Stimulated activated naive B cell treated with anti-CD40 and anti-IgM and Interleukin-4, amounts not matched to agents 10 μg/mL and 1 μg/mL and 100 μg/mL, for 72 hours (primary cell): Measurements from ENCODE around the gene SLCO1B1.
"Not testable (repeated sequence)": the region's sequence is repeated elsewhere in the genome, so short reads cannot be mapped to it uniquely, and the experiment has no call there.

ENCODE experiments used
- ATAC-seq, 2 donors: fragments of 150-1000 bp; cut with Tn5 transposase; replicated peaks; 2 replicates each; pipeline ENCODE4 v1.10.0; 2021; ENCODE audit warnings: moderate library complexity in 1 of 2
- DNase-seq: peaks from one replicate; pipeline ENCODE4 v3.0.0; 2021
- H3K27ac Mint-ChIP-seq: one replicate; pipeline ENCODE4 v1.8.0; 2022; ENCODE audit warnings: mild to moderate bottlenecking, mixed read lengths
- H3K27me3 Mint-ChIP-seq, 2 donors: one replicate each; pipeline ENCODE4 v1.8.0; 2022; ENCODE audit warnings: mixed read lengths in 2 of 2
- H3K36me3 Mint-ChIP-seq, 2 donors: one replicate each; pipeline ENCODE4 v1.8.0; 2022; ENCODE audit warnings: mixed read lengths in 2 of 2, mild to moderate bottlenecking in 1 of 2
- H3K4me1 Mint-ChIP-seq, 2 donors: one replicate each; pipeline ENCODE4 v1.8.0; 2022; ENCODE audit warnings: mixed read lengths in 2 of 2, mild to moderate bottlenecking in 1 of 2
- H3K4me3 Mint-ChIP-seq, 2 donors: one replicate each; pipeline ENCODE4 v1.8.0; 2022; ENCODE audit warnings: mild to moderate bottlenecking in 2 of 2, mixed read lengths in 2 of 2, moderate library complexity in 1 of 2
- H3K9me3 Mint-ChIP-seq, 2 donors: one replicate each; pipeline ENCODE4 v1.8.0; 2022; ENCODE audit warnings: mixed read lengths in 2 of 2, mild to moderate bottlenecking in 1 of 2

Gene SLCO1B1, protein sequence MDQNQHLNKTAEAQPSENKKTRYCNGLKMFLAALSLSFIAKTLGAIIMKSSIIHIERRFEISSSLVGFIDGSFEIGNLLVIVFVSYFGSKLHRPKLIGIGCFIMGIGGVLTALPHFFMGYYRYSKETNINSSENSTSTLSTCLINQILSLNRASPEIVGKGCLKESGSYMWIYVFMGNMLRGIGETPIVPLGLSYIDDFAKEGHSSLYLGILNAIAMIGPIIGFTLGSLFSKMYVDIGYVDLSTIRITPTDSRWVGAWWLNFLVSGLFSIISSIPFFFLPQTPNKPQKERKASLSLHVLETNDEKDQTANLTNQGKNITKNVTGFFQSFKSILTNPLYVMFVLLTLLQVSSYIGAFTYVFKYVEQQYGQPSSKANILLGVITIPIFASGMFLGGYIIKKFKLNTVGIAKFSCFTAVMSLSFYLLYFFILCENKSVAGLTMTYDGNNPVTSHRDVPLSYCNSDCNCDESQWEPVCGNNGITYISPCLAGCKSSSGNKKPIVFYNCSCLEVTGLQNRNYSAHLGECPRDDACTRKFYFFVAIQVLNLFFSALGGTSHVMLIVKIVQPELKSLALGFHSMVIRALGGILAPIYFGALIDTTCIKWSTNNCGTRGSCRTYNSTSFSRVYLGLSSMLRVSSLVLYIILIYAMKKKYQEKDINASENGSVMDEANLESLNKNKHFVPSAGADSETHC

DNA sequence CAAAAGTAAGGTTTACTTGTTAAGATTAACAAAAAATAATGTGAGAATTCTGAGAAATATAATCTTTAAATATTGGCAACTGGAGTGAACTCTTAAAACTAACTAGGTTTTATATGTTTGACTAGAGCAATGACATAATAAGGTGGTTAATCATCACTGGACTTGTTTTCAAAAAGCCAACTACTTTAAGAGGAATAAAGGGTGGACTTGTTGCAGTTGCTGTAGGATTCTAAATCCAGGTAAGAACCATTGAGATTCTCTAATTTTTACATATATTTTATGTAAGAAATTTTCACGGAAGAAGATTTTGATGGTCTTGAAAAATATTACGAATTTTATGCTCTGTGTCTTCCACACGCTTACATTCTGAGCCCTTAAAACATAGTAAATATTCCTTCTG lies at the start of gene SLCO1B1:
Gene SLCO1B1, plus strand, starts transcription at position 197 of the 400 bp plus-strand sequence. CDS start 10,381 bp downstream, outside the sequence.
- no peak within 1 kb of the TSS for H3K4me3 Mint-ChIP-seq
- DNase-seq = no peak
- H3K27ac Mint-ChIP-seq = no peak within 1 kb of the TSS
- no peaks in the 10 kb centered on the region for H3K27me3 Mint-ChIP-seq
- H3K9me3 Mint-ChIP-seq = peaks cover 0 to 5% of the 10 kb centered on the region in 2 donors
- no peaks in the 10 kb centered on the region for H3K36me3 Mint-ChIP-seq
- no peak for ATAC-seq
- H3K4me1 Mint-ChIP-seq = no peaks in the 10 kb centered on the region

DNA sequence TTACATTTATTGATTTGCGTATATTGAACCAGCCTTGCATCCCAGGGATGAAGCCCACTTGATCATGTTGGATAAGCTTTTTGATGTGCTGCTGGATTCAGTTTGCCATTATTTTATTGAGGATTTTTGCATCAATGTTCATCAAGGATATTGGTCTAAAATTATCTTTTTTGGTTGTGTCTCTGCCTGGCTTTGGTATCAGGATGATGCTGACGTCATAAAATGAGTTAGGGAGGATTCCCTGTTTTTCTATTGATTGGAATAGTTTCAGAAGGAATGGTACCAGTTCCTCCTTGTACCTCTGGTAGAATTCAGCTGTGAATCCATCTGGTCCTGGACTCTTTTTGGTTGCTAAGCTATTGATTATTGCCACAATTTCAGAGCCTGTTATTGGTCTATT lies 46.2 kb upstream of the SLCO1B1 start:
- ATAC-seq, H3K27me3 Mint-ChIP-seq, H3K4me1 Mint-ChIP-seq, H3K27ac Mint-ChIP-seq, H3K36me3 Mint-ChIP-seq, DNase-seq, H3K4me3 Mint-ChIP-seq: not testable (repeated sequence)
- peaks cover 4 to 14% of the 10 kb centered on the region in 2 donors for H3K9me3 Mint-ChIP-seq

DNA sequence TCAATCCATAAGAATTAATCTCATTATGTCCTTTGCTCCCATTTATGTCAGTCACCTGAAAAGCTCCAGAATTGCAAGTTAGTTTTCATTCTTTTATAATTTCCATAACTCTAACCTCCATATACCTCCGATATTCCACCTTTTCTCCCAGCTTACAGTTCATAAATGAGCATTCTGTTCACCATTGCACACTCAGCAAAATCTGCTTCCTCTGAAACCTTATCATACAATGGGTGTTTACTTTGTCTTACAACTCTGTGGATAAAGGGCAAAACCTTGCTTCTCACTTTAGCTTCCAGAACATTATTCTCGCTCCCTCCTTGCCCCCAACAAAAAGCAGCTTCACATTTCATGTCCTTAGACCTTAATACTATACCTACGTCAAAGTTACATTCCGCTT lies 19.3 kb upstream of the SLCO1B1 start:
- Mint-ChIP-seq H3K4me1 (no peaks in the 10 kb centered on the region), H3K36me3 (no peaks in the 10 kb centered on the region), H3K9me3 (peaks cover 0 to 5% of the 10 kb centered on the region in 2 donors), H3K27me3 (no peaks in the 10 kb centered on the region), H3K4me3 (no peak overlapping the region), H3K27ac (no peak overlapping the region)
- ATAC-seq = no peak
- DNase-seq = no peak

DNA sequence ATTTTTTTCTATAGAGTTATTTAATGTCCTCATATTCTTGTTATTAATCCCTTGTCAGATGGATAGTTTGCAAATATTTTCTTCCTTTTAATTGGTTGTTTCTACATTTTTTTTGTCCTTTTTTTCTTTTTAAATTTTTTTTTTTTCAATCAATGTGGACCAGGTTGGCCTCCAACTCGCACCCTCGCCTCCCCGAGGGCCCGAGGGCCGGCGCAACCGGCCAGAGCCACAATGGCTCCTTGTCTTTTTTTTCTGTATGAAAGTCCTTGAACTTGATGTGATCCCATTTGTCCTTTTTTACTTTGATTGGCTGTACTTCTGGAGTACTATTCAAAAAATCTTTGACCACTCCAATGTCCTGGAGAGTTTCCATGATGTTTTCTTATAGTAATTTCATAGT lies 17.7 kb upstream of the SLCO1B1 start:
- no peak for ATAC-seq
- Mint-ChIP-seq H3K27ac (no peak overlapping the region), H3K27me3 (no peaks in the 10 kb centered on the region), H3K9me3 (peaks cover 0 to 8% of the 10 kb centered on the region in 2 donors), H3K4me1 (no peaks in the 10 kb centered on the region), H3K36me3 (no peaks in the 10 kb centered on the region), H3K4me3 (no peak overlapping the region)
- no peak for DNase-seq

DNA sequence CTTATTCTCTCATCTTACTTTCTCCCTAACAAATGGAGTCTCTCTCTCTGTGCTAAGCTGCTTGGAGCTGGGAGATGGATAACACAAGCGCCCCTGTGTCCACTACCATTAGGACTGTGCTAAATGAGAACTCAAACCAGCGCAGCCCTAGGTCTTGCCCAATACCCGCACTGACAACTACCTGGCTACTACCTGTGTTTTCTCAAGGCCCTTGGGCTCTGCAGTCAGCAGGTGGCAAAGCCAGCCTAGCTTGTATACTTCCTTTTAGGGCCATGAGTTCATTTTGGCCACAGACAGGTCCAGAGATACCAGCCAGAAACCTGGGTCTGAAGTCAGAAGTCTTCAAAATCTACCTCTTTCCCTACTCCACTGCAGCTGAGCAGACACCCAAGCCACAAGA lies 13.0 kb upstream of the SLCO1B1 start:
- peaks cover 3 to 10% of the 10 kb centered on the region in 2 donors for H3K9me3 Mint-ChIP-seq
- H3K4me3 Mint-ChIP-seq = no peak overlapping the region
- DNase-seq (no peak), ATAC-seq (no peak)
- no peak overlapping the region for H3K27ac Mint-ChIP-seq
- no peaks in the 10 kb centered on the region for H3K4me1 Mint-ChIP-seq
- H3K27me3 Mint-ChIP-seq = no peaks in the 10 kb centered on the region
- no peaks in the 10 kb centered on the region for H3K36me3 Mint-ChIP-seq

DNA sequence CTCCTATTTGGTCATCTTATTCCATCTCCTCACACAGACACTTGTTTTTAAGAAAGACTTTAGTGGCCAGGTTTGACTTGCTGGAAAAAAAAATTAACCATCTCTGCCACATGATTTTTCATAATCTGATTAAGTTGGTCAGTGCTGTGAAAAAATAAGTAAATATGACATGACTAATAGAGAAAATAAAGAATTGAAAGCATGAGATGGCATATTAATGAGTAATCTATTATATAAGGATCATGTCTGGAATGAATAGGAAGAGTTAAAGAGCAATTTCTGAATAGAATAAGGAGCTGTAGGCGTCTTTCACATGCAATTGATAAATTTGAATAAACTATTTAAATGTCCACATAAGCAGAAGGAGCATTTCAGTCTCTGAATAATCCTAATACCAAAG lies 12.2 kb upstream of the SLCO1B1 start:
- peaks cover 3 to 10% of the 10 kb centered on the region in 2 donors for H3K9me3 Mint-ChIP-seq
- H3K4me1 Mint-ChIP-seq = no peaks in the 10 kb centered on the region
- H3K27ac Mint-ChIP-seq = no peak overlapping the region
- ATAC-seq (no peak), DNase-seq (no peak)
- H3K36me3 Mint-ChIP-seq = no peaks in the 10 kb centered on the region
- H3K27me3 Mint-ChIP-seq = no peaks in the 10 kb centered on the region
- no peak overlapping the region for H3K4me3 Mint-ChIP-seq

DNA sequence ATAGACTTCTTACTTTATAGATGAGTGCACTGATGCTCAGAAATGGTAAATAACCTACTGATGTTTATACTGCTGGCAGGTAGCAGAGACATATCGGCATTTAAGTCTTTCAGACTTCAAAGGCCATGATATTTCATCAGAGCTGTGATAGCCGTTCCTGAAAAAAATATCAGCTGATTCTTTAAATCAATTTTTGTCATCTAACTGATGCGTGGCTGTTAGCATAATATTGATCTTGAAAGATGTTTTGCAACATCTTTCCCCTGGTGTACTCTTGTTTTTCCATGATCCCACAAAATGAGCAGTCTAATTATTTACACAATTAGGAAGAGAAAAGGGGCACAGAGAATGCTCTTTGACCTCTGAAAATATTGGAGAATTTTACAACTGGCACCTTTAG lies 1.6 kb upstream of the SLCO1B1 start:
- ATAC-seq = no peak
- Mint-ChIP-seq H3K4me3 (no peak overlapping the region), H3K27ac (no peak overlapping the region), H3K27me3 (no peaks in the 10 kb centered on the region), H3K4me1 (no peaks in the 10 kb centered on the region), H3K9me3 (peaks cover 3 to 4% of the 10 kb centered on the region in 2 donors), H3K36me3 (no peaks in the 10 kb centered on the region)
- no peak for DNase-seq

DNA sequence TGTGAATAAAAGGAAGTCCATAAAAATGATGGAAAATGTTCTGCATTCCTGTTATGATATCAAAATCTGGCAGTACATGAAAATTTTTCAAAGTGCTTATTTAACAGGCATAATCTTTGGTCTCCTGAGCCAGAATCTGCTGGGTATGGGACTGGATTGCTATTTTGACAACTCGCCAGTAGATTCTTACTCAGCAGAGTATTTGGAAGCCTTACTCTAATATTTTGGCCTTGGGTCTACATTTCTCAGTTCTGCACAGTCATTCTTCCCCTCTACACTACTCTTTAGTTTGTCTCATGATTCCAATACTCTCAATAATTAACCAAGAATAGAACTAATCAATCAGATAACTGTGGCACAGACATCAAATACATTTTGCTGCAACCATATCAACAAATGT lies 1.1 kb upstream of the SLCO1B1 start:
- Mint-ChIP-seq H3K4me1 (no peaks in the 10 kb centered on the region), H3K36me3 (no peaks in the 10 kb centered on the region), H3K27me3 (no peaks in the 10 kb centered on the region), H3K27ac (no peak overlapping the region), H3K9me3 (peaks cover under 1 to 4% of the 10 kb centered on the region in 2 donors), H3K4me3 (no peak overlapping the region)
- ATAC-seq = no peak
- no peak for DNase-seq

DNA sequence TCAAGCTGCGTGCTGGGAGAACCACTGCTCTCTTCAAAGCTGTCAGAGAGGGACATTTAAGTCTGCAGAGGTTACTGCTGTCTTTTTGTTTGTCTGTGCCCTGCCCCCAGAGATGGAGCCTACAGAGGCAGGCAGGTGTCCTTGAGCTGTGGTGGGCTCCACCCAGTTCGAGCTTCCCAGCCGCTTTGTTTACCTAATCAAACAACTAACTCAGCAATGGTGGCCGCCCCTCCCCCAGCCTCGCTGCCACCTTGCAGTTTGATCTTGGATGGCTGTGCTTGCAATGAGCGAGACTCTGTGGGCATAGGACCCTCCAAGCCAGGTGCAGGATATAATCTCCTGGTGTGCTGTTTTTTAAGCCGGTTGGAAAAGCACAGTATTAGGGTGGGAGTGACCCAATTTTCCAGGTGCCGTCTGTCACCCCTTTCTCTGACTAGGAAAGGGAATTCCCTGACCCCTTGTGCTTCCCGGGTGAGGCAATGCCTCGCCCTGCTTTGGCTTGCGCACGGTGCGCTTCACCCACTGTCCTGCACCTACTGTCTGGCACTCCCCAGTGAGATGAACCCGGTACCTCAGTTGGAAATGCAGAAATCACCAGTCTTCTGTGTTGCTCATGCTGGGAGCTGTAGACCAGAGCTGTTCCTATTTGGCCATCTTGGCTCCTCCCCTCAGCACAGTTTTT lies 6.5 kb downstream of the SLCO1B1 start:
- not testable (repeated sequence) for H3K4me1 Mint-ChIP-seq, ATAC-seq, H3K27ac Mint-ChIP-seq, DNase-seq, H3K36me3 Mint-ChIP-seq, H3K27me3 Mint-ChIP-seq, H3K4me3 Mint-ChIP-seq
- peaks cover 0 to 13% of the 10 kb centered on the region in 2 donors for H3K9me3 Mint-ChIP-seq

DNA sequence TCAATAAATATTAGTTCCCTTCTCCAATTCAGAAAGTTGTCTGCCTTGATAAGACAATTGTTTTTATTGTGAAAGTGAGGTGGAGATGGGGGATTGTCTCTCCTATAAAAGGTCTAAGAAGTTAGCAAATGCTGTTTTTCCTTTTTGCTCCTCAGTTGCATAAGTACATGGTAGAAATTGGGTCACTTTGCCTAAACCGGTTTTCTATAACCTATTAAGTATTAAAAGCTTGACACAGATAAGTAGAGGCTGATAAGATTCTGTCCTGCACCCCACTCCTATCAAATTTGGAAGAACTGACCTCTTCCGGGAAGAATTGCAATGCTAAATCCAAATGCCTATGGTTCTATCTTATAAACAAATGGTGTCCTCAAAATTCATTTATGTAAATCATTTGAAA lies 7.0 kb downstream of the SLCO1B1 start:
- Mint-ChIP-seq H3K27ac (no peak overlapping the region), H3K36me3 (peaks cover 0 to 2% of the 10 kb centered on the region in 2 donors), H3K9me3 (peaks cover 0 to 12% of the 10 kb centered on the region in 2 donors), H3K4me3 (no peak overlapping the region), H3K4me1 (no peaks in the 10 kb centered on the region), H3K27me3 (no peaks in the 10 kb centered on the region)
- ATAC-seq (no peak), DNase-seq (no peak)

DNA sequence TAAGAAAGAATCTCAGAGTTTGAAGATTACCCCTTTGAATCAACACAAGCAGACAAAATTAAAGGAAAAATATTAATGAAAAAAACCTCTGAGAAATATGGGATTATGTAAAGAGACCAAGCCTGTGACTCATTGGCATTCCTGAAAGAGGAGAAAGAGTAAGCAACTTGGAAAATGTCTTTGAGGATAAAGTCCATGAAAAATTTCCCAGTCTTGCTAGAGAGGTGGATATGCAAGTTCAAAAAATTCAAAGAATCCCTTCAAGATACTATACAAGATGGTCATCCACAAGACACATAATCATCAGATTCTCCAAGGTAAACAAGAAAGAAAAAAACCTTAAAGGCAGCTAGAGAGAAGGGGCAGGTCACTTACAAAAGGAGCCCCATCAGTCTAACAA lies 13.3 kb downstream of the SLCO1B1 start:
- ATAC-seq (no peak), DNase-seq (no peak)
- Mint-ChIP-seq H3K27ac (no peak overlapping the region), H3K27me3 (no peaks in the 10 kb centered on the region), H3K4me1 (no peaks in the 10 kb centered on the region), H3K36me3 (no peaks in the 10 kb centered on the region), H3K9me3 (no peaks in the 10 kb centered on the region), H3K4me3 (no peak overlapping the region)

DNA sequence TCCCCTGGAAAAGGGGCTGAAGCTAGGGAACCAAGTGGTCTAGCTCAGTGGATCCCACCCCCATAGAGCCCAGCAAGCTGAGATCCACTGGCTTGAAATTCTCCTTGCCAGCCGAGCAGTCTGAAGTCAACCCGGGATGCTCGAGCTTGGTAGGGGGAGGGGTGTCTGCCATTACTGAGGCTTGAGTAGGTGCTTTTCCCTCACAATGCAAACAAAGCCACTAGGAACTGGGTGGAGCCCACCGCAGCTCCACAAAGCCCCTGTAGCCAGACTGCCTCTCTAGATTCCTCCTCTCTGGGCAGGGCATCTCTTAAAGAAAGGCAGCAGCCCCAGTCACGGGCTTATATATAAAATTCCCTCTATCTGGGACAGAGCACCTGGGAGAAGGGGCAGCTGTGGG lies 18.9 kb downstream of the SLCO1B1 start:
- not testable (repeated sequence) for H3K9me3 Mint-ChIP-seq, H3K27me3 Mint-ChIP-seq, H3K36me3 Mint-ChIP-seq, H3K4me3 Mint-ChIP-seq, H3K4me1 Mint-ChIP-seq, ATAC-seq, H3K27ac Mint-ChIP-seq, DNase-seq

DNA sequence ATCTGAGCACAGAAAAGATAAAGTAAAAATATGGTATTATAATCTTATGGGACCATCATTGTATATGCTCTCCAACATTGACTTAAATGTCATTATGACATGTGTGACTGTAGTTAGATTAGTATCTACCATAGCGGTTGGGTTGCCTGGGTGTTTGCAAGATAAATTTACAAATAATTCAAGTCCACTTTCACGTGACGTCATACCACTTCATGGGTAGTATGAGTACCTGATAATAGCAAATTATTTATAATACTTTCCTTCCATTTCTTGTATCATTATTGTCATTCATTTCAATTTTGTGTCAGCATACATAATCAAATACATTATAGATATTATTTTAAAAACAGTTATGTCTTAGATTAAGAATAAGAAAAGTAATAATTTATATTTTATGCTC lies 20.2 kb downstream of the SLCO1B1 start:
- Mint-ChIP-seq H3K4me1 (no peaks in the 10 kb centered on the region), H3K27me3 (no peaks in the 10 kb centered on the region), H3K9me3 (no peaks in the 10 kb centered on the region), H3K36me3 (no peaks in the 10 kb centered on the region), H3K4me3 (no peak overlapping the region), H3K27ac (no peak overlapping the region)
- DNase-seq (no peak), ATAC-seq (no peak)

DNA sequence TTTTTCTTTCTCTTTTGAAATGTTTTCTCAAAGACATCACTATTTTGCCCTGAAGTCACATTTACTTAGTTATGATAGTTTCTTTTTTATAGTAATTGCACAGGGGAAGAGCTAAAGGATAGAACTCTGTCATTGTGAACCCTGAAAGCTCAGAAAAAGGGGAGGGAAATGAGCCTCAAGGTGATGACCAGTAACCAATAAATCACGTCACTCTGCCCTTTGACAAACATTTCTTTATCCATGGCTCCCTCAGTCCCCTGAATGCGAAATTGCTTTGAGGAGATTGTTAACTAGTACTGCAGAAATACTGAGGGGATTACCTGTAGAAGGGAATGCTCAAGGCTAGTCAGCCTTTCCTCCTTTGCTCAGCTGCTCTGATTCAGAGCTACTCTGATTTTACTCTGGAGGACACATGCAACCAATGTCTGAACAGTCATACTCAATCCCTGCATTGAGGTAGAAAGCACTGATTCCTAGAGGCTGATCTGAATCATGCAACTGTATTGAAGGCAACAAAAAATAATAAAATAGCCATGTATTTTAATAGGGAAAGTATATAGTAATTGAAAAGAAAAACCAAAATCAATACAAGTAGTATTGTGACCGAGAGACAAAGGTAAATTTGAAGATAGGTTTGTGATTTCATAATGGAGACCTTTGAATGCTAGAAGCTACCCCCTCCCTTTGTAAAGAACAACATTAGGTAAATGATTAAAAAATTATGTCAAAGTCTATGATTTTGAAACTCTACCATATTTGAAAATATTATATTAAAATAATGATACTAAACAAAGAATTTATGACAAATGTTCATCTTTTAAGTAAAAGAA lies 24.7 kb downstream of the SLCO1B1 start:
- Mint-ChIP-seq H3K4me1 (no peaks in the 10 kb centered on the region), H3K36me3 (no peaks in the 10 kb centered on the region), H3K4me3 (no peak overlapping the region), H3K27ac (no peak overlapping the region), H3K9me3 (peaks cover 0 to 2% of the 10 kb centered on the region in 2 donors), H3K27me3 (no peaks in the 10 kb centered on the region)
- ATAC-seq = no peak
- no peak for DNase-seq
